Loucy (cell line): ENCODE measurements around the gene SMCR8.

Source experiments
- H2AFZ ChIP-seq: fragments of 200-600 bp; sonication (generic); 2 replicates; pipeline ENCODE4 v1.6.0; 2016; ENCODE audit warnings: antibody characterized with exemption, mild to moderate bottlenecking, low read length, moderate library complexity
- H3F3A ChIP-seq: fragments of 200-600 bp; 2 replicates; pipeline ENCODE4 v1.6.0; 2016; ENCODE audit warnings: antibody characterized with exemption, low read depth, mild to moderate bottlenecking
- H3K27me3 ChIP-seq: fragments of 200-600 bp; sonication (generic); 2 replicates; pipeline ENCODE4 v1.6.1; 2014; ENCODE audit warnings: low read length, mild to moderate bottlenecking; ENCODE audit not compliant: insufficient read depth, poor library complexity, severe bottlenecking
- H3K36me3 ChIP-seq: fragments of 200-600 bp; sonication (generic); 2 replicates; pipeline ENCODE4 v1.6.1; 2016; ENCODE audit warnings: low read length; ENCODE audit not compliant: insufficient read depth
- H3K4me1 ChIP-seq: fragments of 200-600 bp; sonication (generic); 2 replicates; pipeline ENCODE4 v1.5.1; 2014; ENCODE audit warnings: low read length, mild to moderate bottlenecking; ENCODE audit not compliant: insufficient read depth, poor library complexity, severe bottlenecking
- H3K4me2 ChIP-seq: fragments of 200-600 bp; sonication (generic); 2 replicates; pipeline ENCODE4 v1.6.0; 2014; ENCODE audit warnings: antibody characterized with exemption, low read length, low read depth, mild to moderate bottlenecking; ENCODE audit not compliant: poor library complexity, severe bottlenecking
- H3K4me3 ChIP-seq: fragments of 200-600 bp; sonication (generic); 2 replicates; pipeline ENCODE4 v1.5.1; 2014; ENCODE audit warnings: low read length, mild to moderate bottlenecking, mixed read lengths; ENCODE audit not compliant: poor library complexity, severe bottlenecking
- H3K79me2 ChIP-seq: fragments of 200-600 bp; sonication (generic); 2 replicates; pipeline ENCODE4 v1.6.1; 2014; ENCODE audit warnings: low read length; ENCODE audit not compliant: insufficient read depth
- H3K9ac ChIP-seq: fragments of 200-600 bp; sonication (generic); 2 replicates; pipeline ENCODE4 v1.6.0; 2014; ENCODE audit warnings: mild to moderate bottlenecking, low read depth, low read length, moderate library complexity; ENCODE audit not compliant: poor library complexity, severe bottlenecking
- H3K9me2 ChIP-seq: fragments of 200-600 bp; sonication (generic); replicated peaks from 2 replicates; pipeline ENCODE4 v1.6.1; 2016; ENCODE audit warnings: low read depth, low read length, mixed read lengths
- H3K9me3 ChIP-seq: fragments of 200-600 bp; sonication (generic); 2 replicates; pipeline ENCODE4 v1.6.1; 2014; ENCODE audit warnings: mild to moderate bottlenecking, antibody characterized with exemption, low read length, low read depth; ENCODE audit not compliant: insufficient read depth
- H4K20me1 ChIP-seq: fragments of 200-600 bp; sonication (generic); 2 replicates; pipeline ENCODE4 v1.6.0; 2014; ENCODE audit warnings: antibody characterized with exemption, low read length, mild to moderate bottlenecking; ENCODE audit not compliant: insufficient read depth, poor library complexity, severe bottlenecking
- CTCF ChIP-seq: fragments of 200-600 bp; sonication (generic); conservative IDR thresholded peaks from 2 replicates; pipeline ENCODE4 v1.5.1; 2014; ENCODE audit warnings: mild to moderate bottlenecking, antibody characterized with exemption, low read length
- EZH2phosphoT487 ChIP-seq: fragments of 200-600 bp; IDR thresholded peaks from 2 replicates; pipeline ENCODE4 v1.6.1; 2018; ENCODE audit warnings: antibody characterized with exemption, mild to moderate bottlenecking, moderate library complexity, borderline replicate concordance

The SMCR8 gene

GRCh38 chr17:18326039-18326438, 10.9 kb downstream of the SMCR8 start:
- Histone ChIP-seq H4K20me1 (no peaks in the 10 kb centered on the region), H3K79me2 (no peaks in the 10 kb centered on the region; the same call in 1 of the 2 replicates), H3K4me3 (no peak overlapping the region), H3K27me3 (no peaks in the 10 kb centered on the region), H3K9ac (no peak overlapping the region), H3K4me2 (no peak overlapping the region), H3K9me3 (no peaks in the 10 kb centered on the region), H3K36me3 (peaks cover 20% of the 10 kb centered on the region; the same call in 1 of the 2 replicates), H2AFZ (no peak overlapping the region), H3K4me1 (no peaks in the 10 kb centered on the region), H3F3A (no peaks in the 10 kb centered on the region), H3K9me2 (no peaks in the 10 kb centered on the region)
- TF ChIP-seq EZH2phosphoT487 (no peak), CTCF (no peak)

- no peak overlapping the region for H3K4me3 ChIP-seq
- H4K20me1 ChIP-seq, result no peaks in the 10 kb centered on the region
- H3K79me2 ChIP-seq, result no peaks in the 10 kb centered on the region; the same call in 1 of the 2 replicates
- peaks cover 20% of the 10 kb centered on the region; the same call in 1 of the 2 replicates for H3K36me3 ChIP-seq
- H3K9me2 ChIP-seq, result no peaks in the 10 kb centered on the region
- H2AFZ ChIP-seq, result no peak overlapping the region
- no peak overlapping the region for H3K9ac ChIP-seq
- no peaks in the 10 kb centered on the region for H3K27me3 ChIP-seq
- no peaks in the 10 kb centered on the region for H3K9me3 ChIP-seq
- no peak for TF ChIP-seq EZH2phosphoT487
- no peak for TF ChIP-seq CTCF
- no peaks in the 10 kb centered on the region for H3F3A ChIP-seq
- H3K4me1 ChIP-seq, result no peaks in the 10 kb centered on the region
- H3K4me2 ChIP-seq, result no peak overlapping the region
These were observed 11.5 kb downstream of the SMCR8 start for GRCh38 chr17:18326572-18326971.

- no peak overlapping the region for H3K4me2 ChIP-seq
- H3K79me2 ChIP-seq, result no peaks in the 10 kb centered on the region; the same call in 1 of the 2 replicates
- no peaks in the 10 kb centered on the region for H3K4me1 ChIP-seq
- H3K4me3 ChIP-seq, result no peak overlapping the region
- H3F3A ChIP-seq, result no peaks in the 10 kb centered on the region
- no peaks in the 10 kb centered on the region for H3K9me2 ChIP-seq
- H3K9ac ChIP-seq, result no peak overlapping the region
- H4K20me1 ChIP-seq, result no peaks in the 10 kb centered on the region
- H3K27me3 ChIP-seq, result no peaks in the 10 kb centered on the region
- TF ChIP-seq EZH2phosphoT487 (no peak), CTCF (no peak)
- H3K36me3 ChIP-seq, result peaks cover 25% of the 10 kb centered on the region
- no peak overlapping the region for H2AFZ ChIP-seq
- H3K9me3 ChIP-seq, result no peaks in the 10 kb centered on the region
These were observed 12.0 kb downstream of the SMCR8 start for GRCh38 chr17:18327093-18327492.
